ENCODE data around the gene AK2.
"Not testable (repeated sequence)": the region's sequence is repeated elsewhere in the genome, so short reads cannot be mapped to it uniquely, and the experiment has no call there.

- not testable (repeated sequence) for TF ChIP-seq CTCF (conservative IDR thresholded peaks at IDR 0.05 in 1 of 2, IDR thresholded peaks at IDR 0.05 in 1 of 2; ENCODE audit: extremely low read depth in 1 of 2, insufficient read depth in 1 of 2, low read depth in 1 of 2, low read length in 2 of 2); EZH2 (IDR thresholded peaks at IDR 0.05; ENCODE audit: borderline replicate concordance, low read length)
These were observed 61.6 kb downstream of the AK2 start for GRCh38 chr1:32975055-32975454.
